Prostate gland (tissue), 2 donors: Measurements from ENCODE around the gene PATE3. TPM values are rescaled to one million over a fixed set of nuclear protein-coding genes. Genes with fewer than 3 reads are reported as not detected.

Experiments used
- DNase-seq: peaks from one replicate; pipeline ENCODE4 v3.0.0-alpha.2; 2019; ENCODE audit warnings: low spot score
- H3K27ac ChIP-seq, 2 donors: fragments of 200-600 bp; sonication (generic); 2 replicates each; pipeline ENCODE4 v1.5.1; 2017 to 2019
- H3K27me3 ChIP-seq: fragments of 200-600 bp; sonication (generic); replicated peaks from 2 replicates; pipeline ENCODE4 v1.5.1; 2019; ENCODE audit not compliant: insufficient read depth
- H3K36me3 ChIP-seq, 2 donors: fragments of 200-600 bp; sonication (generic); 1 replicate in 1 of 2; 2 replicates in 1 of 2; pipeline versions ENCODE4 v1.5.1 to v1.8.1; 2017 to 2019
- H3K4me1 ChIP-seq: fragments of 200-600 bp; sonication (generic); replicated peaks from 2 replicates; pipeline ENCODE4 v1.5.1; 2019
- H3K4me3 ChIP-seq, 2 donors: fragments of 200-600 bp; sonication (generic); 2 replicates each; pipeline ENCODE4 v1.5.1; 2017 to 2019
- H3K9me3 ChIP-seq: fragments of 200-600 bp; sonication (generic); 2 replicates; pipeline ENCODE4 v1.5.1; 2017
- POLR2A ChIP-seq: fragments of 450-650 bp; IDR thresholded peaks from one replicate; pipeline ENCODE4 v1.6.1; 2016; ENCODE audit warnings: antibody characterized with exemption, mild to moderate bottlenecking
- POLR2AphosphoS5 ChIP-seq: sonication (generic); formaldehyde crosslinking; IDR thresholded peaks from one replicate; pipeline ENCODE4 v1.6.1; 2017; ENCODE audit warnings: antibody characterized with exemption
- WGBS: methylation state at CpG from one replicate; pipeline ENCODE4 v1.1.5; 2018; 5-methylcytosine and 5-hydroxymethylcytosine counted together
- intact Hi-C: fragments of 100-400 bp; cut with DNase I; formaldehyde crosslinking; loops from one replicate; pipeline ENCODE4 v1.14.2; 2022
- total RNA-seq, 2 donors: library from RNA; depleted of rRNA; stranded (reverse); fragments of >200 nt; gene quantifications; one replicate each; pipeline ENCODE4 v1.1.0, GENCODE V29; 2016
- TF ChIP-seq, protein P1 (sequence below), 4 experiments: fragments of 200-600 bp in 2 of 4; fragments of 450-650 bp in 2 of 4; sonication (generic) in 2 of 4; IDR thresholded peaks; 1 replicate in 3 of 4; 2 replicates in 1 of 4; pipeline ENCODE4 v1.5.1; 2016 to 2019; ENCODE audit warnings: antibody characterized with exemption in 4 of 4, mild to moderate bottlenecking in 2 of 4, moderate library complexity in 2 of 4

PATE3 gene
- total RNA-seq, 2 donors from 2014 or later, result not detected

- DNase-seq, result no peak
- TF ChIP-seq POLR2AphosphoS5 (no peak), POLR2A (no peak)
- TF ChIP-seq, protein P1, sequence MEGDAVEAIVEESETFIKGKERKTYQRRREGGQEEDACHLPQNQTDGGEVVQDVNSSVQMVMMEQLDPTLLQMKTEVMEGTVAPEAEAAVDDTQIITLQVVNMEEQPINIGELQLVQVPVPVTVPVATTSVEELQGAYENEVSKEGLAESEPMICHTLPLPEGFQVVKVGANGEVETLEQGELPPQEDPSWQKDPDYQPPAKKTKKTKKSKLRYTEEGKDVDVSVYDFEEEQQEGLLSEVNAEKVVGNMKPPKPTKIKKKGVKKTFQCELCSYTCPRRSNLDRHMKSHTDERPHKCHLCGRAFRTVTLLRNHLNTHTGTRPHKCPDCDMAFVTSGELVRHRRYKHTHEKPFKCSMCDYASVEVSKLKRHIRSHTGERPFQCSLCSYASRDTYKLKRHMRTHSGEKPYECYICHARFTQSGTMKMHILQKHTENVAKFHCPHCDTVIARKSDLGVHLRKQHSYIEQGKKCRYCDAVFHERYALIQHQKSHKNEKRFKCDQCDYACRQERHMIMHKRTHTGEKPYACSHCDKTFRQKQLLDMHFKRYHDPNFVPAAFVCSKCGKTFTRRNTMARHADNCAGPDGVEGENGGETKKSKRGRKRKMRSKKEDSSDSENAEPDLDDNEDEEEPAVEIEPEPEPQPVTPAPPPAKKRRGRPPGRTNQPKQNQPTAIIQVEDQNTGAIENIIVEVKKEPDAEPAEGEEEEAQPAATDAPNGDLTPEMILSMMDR (IDR thresholded peaks at IDR 0.05), result no peak
- WGBS, result 61% methylated on average over 2 of the region's 2 CpGs
- Histone ChIP-seq H3K36me3 (no peaks in the 10 kb centered on the region), H3K4me3 (no peak overlapping the region), H3K27ac (no peak overlapping the region), H3K27me3 (no peaks in the 10 kb centered on the region), H3K9me3 (no peaks in the 10 kb centered on the region), H3K4me1 (no peaks in the 10 kb centered on the region)
- intact Hi-C loops, result no loop called here
Measured at GRCh38 chr11:125784678-125785077, 3.2 kb upstream of the PATE3 start.

DNA sequence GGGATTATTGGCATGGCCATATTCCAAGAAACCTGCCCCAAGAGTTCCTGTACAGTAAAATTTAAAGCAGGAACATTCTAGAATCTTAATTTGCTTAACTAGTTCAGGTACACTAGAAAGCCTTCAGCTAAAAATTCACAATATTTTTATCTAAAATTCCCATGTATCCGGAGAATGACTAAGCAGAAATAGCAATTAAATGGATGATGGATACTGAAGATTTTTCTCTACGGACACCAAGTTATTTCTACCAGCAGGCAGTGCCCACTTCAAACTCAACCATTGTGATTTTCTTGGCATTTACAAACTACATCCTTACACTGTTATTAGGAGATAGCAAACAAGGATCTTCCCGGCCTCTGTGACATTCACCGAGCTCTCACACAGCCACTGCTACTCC, 2.9 kb downstream of the PATE3 start:
- WGBS, result 90% methylated on average over 4 of the region's 4 CpGs
- TF ChIP-seq POLR2A (no peak), POLR2AphosphoS5 (no peak)
- TF ChIP-seq, protein P1 (IDR thresholded peaks at IDR 0.05), result no peak
- no peaks in the 10 kb centered on the region for H3K9me3 ChIP-seq
- H3K36me3 ChIP-seq, result no peaks in the 10 kb centered on the region
- no peak overlapping the region for H3K27ac ChIP-seq
- no peak for DNase-seq
- intact Hi-C loops, result no loop called here
- no peaks in the 10 kb centered on the region for H3K27me3 ChIP-seq
- H3K4me1 ChIP-seq, result no peaks in the 10 kb centered on the region
- H3K4me3 ChIP-seq, result no peak overlapping the region

GRCh38 chr11:125797641-125798040, 9.7 kb downstream of the PATE3 start:
- 48% methylated on average over 4 of the region's 4 CpGs for WGBS
- H3K4me1 ChIP-seq, result no peaks in the 10 kb centered on the region
- intact Hi-C loops, result no loop called here
- TF ChIP-seq POLR2AphosphoS5 (no peak), POLR2A (no peak)
- TF ChIP-seq, protein P1 (IDR thresholded peaks at IDR 0.05), result no peak
- no peaks in the 10 kb centered on the region for H3K27me3 ChIP-seq
- DNase-seq, result no peak
- no peaks in the 10 kb centered on the region for H3K9me3 ChIP-seq
- H3K27ac ChIP-seq, result no peak overlapping the region
- H3K4me3 ChIP-seq, result no peak overlapping the region
- H3K36me3 ChIP-seq, result no peaks in the 10 kb centered on the region

- Histone ChIP-seq H3K36me3 (no peaks in the 10 kb centered on the region), H3K9me3 (no peaks in the 10 kb centered on the region), H3K27me3 (no peaks in the 10 kb centered on the region), H3K27ac (no peak overlapping the region), H3K4me1 (no peaks in the 10 kb centered on the region), H3K4me3 (no peak overlapping the region)
- no peak for DNase-seq
- intact Hi-C loops, result no loop called here
- TF ChIP-seq, protein P1 (IDR thresholded peaks at IDR 0.05), result no peak
- no peak for TF ChIP-seq POLR2AphosphoS5
- TF ChIP-seq POLR2A, result no peak
- WGBS, result 33% methylated on average over 2 of the region's 2 CpGs
Measured at GRCh38 chr11:125799808-125800207, 11.9 kb downstream of the PATE3 start.

DNA sequence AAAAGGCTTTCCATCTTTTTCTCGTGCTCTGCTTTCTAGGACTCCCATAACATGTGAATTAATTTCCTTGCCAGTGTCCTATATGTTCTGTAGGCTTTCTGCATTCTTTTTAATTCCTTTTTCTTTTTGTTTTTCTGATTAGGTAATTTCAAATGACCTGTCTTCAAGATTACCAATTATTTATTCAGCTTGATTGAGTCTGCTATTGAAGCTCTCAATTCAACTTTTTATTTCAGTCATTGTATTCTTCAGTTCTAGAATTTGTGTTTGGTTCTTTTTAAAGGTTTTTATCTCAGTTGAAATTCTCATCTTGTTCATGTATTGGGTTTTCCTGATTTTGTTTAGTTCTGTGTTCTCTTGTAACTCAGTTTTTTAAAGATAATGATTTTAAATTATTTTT, 14.5 kb downstream of the PATE3 start:
- intact Hi-C loops, result no loop called here
- 0% methylated on average over 1 of the region's 1 CpG for WGBS
- TF ChIP-seq POLR2A (no peak), POLR2AphosphoS5 (no peak)
- TF ChIP-seq, protein P1 (IDR thresholded peaks at IDR 0.05), result no peak
- no peaks in the 10 kb centered on the region for H3K4me1 ChIP-seq
- no peaks in the 10 kb centered on the region for H3K27me3 ChIP-seq
- no peaks in the 10 kb centered on the region for H3K9me3 ChIP-seq
- no peaks in the 10 kb centered on the region for H3K36me3 ChIP-seq
- no peak overlapping the region for H3K27ac ChIP-seq
- DNase-seq, result no peak
- no peak overlapping the region for H3K4me3 ChIP-seq
